T47D (cell line): ENCODE results near the gene PADI6.

Source experiments
- DNase-seq, 2 experiments: peaks; one replicate each; pipeline versions ENCODE4 v3.0.0 to v3.0.0-alpha.2; 2011 to 2012; ENCODE audit warnings: low read depth in 1 of 2, low spot score in 1 of 2
- JUND ChIP-seq: IDR thresholded peaks from 2 replicates; pipeline ENCODE4 v1.6.1; 2012; ENCODE audit warnings: low read depth
- in situ Hi-C: cut with HindIII; loops from 2 replicates; pipeline ENCODE4 v1.10.0; 2016; ENCODE audit warnings: low sequenced_read_pairs, low pct_unique_long_range_greater_than_20kb

The PADI6 gene

DNA sequence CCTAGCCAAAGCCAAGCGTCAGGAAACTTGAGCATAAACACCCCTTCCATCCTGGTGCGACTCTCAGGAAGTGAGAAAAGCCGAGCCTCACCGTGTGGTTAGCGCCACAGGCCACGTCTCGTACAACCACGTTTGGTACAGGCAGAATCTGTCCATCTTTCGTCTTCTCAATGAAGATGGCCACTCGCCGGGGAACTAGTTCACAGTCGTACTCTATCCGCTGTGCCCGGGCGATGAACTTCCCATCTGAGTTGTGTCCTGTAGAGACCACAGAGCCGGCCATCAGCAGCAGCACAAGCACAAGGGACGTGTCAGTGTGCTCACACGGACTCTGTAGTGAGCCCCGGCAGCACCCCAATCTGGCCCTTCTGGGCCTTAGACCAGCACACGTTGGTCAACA is 44.4 kb downstream of the PADI6 start:
- in situ Hi-C loops: no loop called here
- no peak for TF ChIP-seq JUND
- no peak for DNase-seq

DNA sequence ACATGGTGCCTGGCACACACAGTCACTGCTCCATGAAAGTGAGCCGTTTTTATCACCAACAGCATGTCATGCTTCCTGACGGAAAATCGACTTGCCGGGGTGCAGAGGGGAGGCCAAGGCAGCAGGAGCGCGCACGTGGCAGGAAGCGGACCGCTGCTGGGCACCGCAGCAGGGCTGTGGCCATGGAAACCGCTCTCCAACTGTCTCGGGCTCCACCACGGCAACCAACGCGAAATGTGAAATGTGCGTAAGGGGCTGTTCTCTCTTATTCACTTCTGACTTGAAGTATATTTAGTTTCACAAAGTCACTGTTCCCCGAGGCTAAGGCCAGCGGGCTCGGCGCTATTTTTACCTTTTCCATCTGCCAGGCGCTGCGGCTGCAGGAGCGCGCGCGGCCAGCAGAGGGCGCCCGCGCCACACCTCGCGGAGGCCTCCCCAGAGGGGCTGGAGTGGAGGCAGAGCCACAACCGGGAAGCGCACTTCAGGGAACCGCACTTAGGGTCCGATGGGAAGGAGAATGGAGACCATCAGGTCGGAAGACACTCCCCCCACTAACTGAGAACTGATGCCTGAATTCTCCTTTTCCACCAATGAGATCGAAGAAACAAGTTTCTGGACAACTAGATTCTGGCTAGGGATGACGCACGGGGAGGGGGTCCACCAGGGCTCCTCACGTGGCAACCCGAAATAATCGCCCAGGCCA is 47.8 kb downstream of the PADI6 start:
- no peak for TF ChIP-seq JUND
- in situ Hi-C loops: no loop called here
- peak; percentile 58 to 67 for DNase-seq

DNA sequence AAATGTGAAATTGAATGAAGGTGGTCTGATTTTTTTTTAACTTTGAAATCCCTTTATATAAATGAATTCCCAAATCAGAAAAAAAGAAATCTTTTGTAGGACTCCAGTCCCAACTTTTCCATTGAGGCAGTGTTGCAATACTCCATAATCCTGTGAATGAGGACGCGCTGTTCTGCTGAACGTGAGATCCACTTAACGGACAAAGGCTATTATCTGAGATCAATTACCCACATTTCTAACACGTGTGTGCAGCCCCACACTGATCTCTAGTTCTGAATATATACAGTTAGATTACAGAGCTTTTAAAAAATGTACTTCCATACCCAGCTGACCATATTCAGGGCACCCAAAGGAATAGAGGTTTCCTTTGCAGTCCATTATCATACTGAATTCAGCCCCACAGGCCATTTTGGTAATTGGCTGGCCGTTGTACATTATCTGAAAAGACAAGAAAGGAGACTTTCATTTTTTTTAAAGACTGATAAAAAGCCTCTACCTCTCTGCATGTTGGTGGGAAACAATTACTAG is 48.5 kb downstream of the PADI6 start:
- in situ Hi-C loops: no loop called here
- no peak for DNase-seq
- TF ChIP-seq JUND: no peak

DNA sequence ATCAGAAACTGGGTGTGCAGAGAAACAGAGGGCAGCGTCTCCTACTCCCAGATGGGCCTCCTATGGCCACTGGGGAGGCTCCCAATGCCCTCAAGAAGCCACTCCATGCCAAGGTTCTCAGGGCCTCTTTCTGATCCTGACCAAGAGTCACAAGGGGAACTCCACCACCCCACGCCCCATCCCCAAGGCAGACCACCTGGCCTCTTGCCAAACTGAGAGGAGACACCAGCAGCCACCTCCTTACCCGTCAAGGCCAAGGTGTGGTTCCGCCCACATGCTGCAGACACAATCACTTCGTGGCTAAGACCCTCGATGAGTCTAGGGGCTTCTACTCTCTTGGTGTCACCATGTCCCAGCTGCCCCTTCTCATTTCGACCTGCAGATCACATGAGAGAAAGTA is 50.5 kb downstream of the PADI6 start:
- no peak for DNase-seq

DNA sequence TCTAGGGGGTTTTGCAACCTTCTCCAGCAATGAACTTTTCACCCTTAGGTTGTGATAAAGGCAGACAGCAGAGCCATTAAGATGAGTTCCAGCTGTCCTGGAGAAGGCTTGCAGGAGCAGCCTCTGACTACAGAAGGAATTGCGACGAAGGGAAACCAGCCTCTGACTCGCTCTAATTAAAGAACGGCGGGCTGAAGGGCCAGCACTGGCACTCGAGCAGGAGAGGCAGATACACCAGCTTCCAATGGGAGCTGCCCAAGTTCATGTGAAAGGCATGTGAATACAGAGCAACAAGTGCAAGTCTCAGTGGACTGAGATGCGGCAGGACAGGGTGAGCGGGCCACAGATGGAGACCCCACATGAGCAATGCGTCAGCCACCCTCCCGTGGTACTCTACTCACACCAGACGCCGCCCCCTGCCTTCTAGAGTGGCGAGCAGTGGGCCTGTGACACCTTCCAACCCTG is 51.8 kb downstream of the PADI6 start:
- TF ChIP-seq JUND: no peak
- DNase-seq: no peak
- in situ Hi-C loops: no loop called here

More for the DNA sequence above, 50.5 kb downstream of the PADI6 start:
- in situ Hi-C loops: no loop called here
- TF ChIP-seq JUND: no peak

DNA sequence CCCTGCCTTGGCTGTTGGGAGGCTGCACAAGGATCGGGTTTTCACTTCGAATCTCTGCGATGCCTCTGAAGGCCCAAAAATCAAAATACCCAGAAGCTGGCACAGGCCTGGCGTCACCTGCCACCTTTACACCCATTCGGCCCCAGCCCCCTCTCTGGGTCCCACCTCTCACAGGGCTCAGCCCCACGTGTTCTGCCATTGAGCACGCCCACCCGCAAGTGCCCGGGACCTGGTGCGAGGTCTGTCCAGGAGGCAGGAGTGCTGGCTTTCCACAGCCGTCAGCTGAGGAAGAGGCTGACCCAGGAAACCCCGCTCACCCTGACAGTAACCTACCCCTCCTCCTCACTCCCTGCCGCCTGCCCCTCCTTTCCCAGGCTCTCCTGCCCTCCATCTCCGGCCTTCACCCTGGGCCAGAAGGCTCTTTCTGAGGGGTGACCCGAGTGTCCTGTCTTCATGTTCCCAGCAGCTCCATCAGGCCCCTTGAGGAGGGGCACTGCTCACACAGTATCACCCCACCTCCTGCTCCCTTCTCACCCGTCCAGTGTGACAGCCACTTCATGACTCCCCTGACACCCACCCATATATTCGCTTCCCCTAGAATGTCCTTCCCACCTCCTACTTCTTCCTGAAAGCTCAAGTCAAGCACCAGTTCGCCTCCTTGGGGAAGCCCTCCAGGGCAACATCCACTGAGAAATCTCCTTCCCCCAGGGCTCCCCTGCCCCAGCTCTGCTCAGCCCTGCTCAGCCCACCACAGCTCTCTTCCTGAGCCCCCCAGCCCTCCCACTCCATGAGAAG is 54.0 kb downstream of the PADI6 start:
- in situ Hi-C loops: no loop called here
- TF ChIP-seq JUND: no peak
- no peak for DNase-seq

DNA sequence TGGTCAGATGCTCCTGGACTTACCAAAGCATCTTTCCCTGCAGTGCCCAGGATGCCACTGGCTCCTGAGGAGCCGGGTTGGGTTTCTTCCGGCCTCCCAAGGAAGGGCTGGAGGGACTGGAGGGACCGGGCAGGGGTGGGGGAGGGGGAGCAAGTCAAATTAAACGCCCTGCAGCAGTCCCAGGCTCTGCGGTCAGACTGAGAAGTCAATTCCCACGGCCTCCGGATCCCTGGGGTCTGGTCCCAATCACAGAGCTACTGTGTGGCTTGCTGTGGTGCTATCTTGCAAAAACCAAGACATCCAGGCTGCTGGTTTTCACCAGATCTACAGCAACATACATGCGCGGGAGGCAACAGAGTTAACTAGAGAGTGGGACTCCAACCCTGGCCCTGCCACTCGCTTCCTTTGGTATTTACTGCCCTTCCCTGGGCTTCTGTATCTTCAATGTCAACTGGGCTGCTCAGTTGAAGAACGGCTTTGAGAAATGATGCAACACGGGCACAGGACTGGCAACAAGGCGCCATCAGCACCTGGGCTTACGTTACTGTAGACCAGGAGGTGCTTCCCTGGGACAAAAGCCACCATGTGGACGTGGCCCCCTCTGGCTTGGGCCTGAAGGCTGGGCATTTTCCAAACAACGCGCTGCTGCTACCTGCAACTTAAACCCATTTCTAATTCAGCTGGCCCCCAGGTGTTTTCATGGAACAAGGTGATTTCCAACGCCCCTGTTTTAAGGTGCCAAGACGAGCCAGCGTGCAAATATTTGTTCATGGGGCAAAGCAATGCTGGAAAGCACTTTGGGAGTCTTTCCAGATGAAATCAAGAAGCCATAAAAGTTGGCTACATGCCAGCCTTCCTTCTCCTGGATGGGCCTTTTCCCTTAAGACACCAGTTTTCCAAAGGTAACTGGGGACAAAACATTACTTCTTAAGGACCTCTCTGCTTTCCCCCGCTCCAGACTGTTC is 56.0 kb downstream of the PADI6 start:
- TF ChIP-seq JUND: no peak

DNA sequence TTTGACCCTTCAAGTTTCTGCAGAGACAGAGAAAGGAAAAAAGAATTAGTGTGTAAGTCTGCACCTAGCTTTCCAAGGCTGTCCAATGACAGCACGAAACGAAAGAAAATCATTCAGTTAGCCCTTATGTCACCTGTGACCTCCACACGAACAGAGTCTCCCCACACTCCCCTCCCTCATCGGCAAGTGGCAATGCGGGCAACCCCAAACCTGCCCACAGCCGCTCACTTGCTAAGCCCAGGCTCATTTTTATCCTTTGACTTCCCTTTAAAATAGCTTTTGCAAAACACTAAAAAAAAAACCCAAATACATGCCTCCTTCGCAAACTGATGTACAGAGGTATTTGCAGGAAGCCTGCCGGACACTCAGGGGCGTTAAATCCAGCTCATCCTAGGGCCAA is 57.2 kb downstream of the PADI6 start:
- TF ChIP-seq JUND: no peak
- no peak for DNase-seq
- in situ Hi-C loops: no loop called here

More for the DNA sequence above, 56.0 kb downstream of the PADI6 start:
- peak in 1 of 2 experiments; percentile 82 for DNase-seq
- in situ Hi-C loops: no loop called here

DNA sequence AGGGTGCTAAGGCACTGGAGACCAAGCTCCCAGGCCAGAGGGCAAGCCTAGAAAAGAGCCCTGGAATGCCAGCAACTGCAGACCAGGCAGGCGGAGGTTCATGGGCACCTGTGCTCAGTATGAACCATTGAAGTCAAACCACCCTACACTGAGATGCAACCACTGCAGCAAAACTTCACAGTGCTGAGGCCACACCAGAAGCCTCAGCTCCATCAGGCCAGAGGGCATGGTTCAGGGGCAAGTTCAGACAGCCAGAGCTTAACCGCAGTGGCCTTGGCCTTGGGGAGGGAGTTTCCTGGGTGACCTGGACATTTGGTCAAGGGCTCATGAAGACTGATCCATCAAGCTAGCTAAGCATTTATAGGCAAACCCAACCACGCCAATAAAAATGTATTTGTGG is 60.4 kb downstream of the PADI6 start:
- no peak for TF ChIP-seq JUND
- in situ Hi-C loops: no loop called here
- DNase-seq: no peak

DNA sequence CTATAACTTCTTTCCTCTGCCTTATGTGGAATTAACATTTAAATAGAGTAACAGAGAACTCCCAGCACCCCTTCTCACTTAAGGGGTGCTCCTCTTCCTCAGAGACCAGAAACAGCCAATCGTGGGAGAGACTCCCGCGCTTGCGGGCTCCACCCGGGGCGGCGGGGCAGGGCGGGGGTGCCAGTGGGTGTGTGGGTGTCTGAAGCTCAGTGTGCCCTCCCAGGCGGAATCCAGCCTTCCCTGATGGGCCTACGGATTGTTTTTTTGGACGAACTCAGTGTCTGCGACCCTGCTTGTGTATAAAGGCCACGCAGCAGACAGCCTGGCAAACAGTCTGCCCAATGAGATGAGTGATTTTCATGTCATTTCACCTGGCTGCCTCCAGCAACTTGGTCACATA is 61.3 kb downstream of the PADI6 start:
- no peak for TF ChIP-seq JUND
- in situ Hi-C loops: no loop called here
- DNase-seq: no peak

DNA sequence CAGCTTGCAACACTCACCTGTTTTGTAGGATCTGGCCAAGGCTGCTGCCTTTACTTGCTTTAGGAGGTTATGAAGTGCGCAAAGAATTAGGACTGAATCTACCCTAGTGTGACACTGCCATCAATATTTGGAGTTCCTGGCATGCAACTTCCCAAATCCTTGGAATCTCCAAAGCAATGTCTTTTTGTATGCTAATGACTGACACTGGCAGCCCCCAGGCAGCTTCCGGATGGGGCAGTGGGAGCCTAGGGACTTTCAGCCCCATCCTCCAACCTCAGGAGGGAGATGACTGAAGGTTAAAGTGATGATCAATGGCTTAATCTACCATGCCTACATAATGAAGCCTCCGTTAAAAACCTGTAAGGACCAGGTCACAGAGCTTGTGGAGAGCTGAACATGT is 62.0 kb downstream of the PADI6 start:
- no peak for DNase-seq
- in situ Hi-C loops: no loop called here
- TF ChIP-seq JUND: no peak

DNA sequence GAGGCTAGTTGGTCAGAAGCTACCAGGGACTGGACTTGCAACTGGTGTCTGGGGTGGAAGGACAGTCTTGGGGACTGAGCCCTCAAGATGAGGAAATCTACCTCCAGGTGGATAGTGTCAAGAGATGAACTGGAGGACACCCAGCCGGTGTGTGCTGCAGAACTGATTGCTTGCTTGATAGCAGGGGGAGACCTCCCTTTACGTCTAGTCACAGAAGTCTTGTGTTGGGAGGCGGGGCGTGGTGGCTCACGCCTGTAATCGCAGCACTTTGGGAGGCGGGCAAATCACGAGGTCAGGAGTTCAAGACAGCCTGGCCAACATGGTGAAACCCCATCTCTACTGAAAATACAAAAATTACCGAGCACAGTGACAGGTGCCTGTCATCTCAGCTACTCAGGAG is 62.6 kb downstream of the PADI6 start:
- no peak for TF ChIP-seq JUND
- DNase-seq: no peak
- in situ Hi-C loops: no loop called here
